ENCODE results near the gene WDHD1. TPM values are rescaled to one million over a fixed set of nuclear protein-coding genes. Genes with fewer than 3 reads are reported as not detected.
"Not testable (repeated sequence)": the region's sequence is repeated elsewhere in the genome, so short reads cannot be mapped to it uniquely, and the experiment has no call there.

The WDHD1 gene
- total and polyA plus RNA-seq, 5 donors from 2014 or later: 1.7 to 4.7 (median 3.1) TPM

DNA sequence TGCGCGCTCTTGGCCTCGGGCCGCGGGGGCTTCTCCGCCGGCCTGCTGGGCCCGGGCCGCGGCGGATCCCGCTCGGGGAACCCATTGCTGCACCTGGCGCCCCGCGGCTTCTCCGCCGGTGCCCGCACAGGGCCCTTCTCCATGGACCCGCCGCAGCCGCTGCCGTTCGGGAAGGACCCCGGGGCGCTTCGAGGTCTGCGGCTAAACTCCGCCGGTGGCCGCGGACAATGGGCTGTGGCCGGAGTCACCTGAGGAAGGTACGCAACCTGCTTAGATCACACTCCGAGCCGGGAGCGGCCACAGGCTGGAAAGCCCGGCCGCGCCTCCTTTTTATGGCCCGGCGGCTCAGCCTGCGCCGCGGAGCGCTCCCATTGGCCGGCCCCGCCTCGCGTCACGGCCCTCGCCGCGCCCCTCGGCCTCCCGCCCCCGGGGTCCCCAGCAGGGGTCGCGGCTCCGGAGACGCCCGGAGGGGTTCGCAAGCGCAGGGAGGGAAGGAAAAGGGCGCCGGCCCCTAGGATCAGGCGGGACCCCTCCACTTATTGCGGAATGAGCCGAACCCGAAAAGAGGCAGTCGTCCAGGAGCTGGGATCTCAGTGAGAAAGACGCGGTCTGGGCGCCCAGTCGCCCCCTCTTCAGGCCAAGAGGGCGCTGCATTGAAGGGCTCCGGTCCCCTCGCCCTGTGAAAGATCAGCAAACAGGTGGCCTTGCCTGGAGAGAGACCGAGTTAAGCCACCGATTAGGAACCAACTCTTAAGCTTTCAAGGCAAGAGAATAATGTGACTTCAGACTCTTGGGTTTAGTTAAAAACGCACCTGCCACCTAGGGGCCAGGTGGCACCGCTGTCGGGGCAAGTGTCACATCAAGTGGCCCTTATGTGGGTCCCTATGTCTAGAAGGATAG is 124.1 kb downstream of the WDHD1 start, which contains the start of gene GCH1:
GCH1 (minus strand) TSS at position 306 of the 900 bp plus-strand sequence; CDS start at position 143, 163 bp downstream.
- Histone ChIP-seq H3K27ac (ENCODE audit: insufficient read depth, low read length, poor library complexity, severe bottlenecking) (peak within 1 kb of the TSS; percentile 92), H3K27me3 (ENCODE audit: control insufficient read depth, insufficient read depth, low read length) (no peaks in the 10 kb centered on the region), H3K9me3 (ENCODE audit: control insufficient read depth in 2 of 2, low read length in 2 of 2) (no peaks in the 10 kb centered on the region), H3K4me1 (ENCODE audit: control insufficient read depth, insufficient read depth, low read length, poor library complexity, severe bottlenecking) (peaks cover 21% of the 10 kb centered on the region), H3K36me3 (ENCODE audit: control insufficient read depth, insufficient read depth, low read length) (no peaks in the 10 kb centered on the region), H3K4me3 (ENCODE audit: low read depth, low read length) (peak within 1 kb of the TSS; percentile 88)
- H3K36me3 Mint-ChIP-seq: no peaks in the 10 kb centered on the region
- H3K27me3 Mint-ChIP-seq: no peaks in the 10 kb centered on the region
- H3K4me3 Mint-ChIP-seq: peak within 1 kb of the TSS; percentile 92 to 98 (median 94)
- no peaks in the 10 kb centered on the region for H3K9me3 Mint-ChIP-seq
- DNase-seq (peak; percentile 76 to 85 (median 77)), ATAC-seq (ENCODE audit: low read depth in 2 of 2) (peak; percentile 76 to 78)
- H3K27ac Mint-ChIP-seq: peak within 1 kb of the TSS; percentile 82 to 92 (median 86)
- H3K4me1 Mint-ChIP-seq: peaks cover 12 to 44% (median 25%) of the 10 kb centered on the region in 4 donors

DNA sequence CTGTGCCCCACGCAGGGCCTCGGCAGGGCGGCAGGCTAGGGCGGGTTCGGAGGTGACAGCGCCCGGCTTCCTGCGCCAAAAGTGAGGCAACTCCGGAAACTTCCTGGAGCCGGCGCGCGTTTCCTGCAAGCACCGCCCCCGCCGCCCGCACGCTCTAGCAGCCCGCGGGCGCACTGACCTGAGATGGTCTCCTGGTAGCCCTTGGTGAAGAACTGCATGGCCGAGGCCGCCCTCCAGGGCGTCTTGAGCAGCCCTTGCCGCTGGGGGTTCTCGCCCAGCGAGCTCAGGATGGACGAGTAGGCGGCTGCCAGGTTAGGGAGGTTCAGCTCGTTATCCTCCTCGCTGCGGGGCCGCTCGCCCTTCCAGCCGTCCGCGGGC is 124.8 kb downstream of the WDHD1 start:
- Mint-ChIP-seq H3K27me3 (no peaks in the 10 kb centered on the region), H3K9me3 (no peaks in the 10 kb centered on the region), H3K4me3 (peak overlapping the region; percentile 92 to 98 (median 93)), H3K27ac (peak overlapping the region; percentile 9 to 92 (median 82)), H3K4me1 (peaks cover 11 to 47% (median 25%) of the 10 kb centered on the region in 4 donors), H3K36me3 (no peaks in the 10 kb centered on the region)
- Histone ChIP-seq H3K27ac (ENCODE audit: insufficient read depth, low read length, poor library complexity, severe bottlenecking) (peak overlapping the region; percentile 92), H3K4me1 (ENCODE audit: control insufficient read depth, insufficient read depth, low read length, poor library complexity, severe bottlenecking) (peaks cover 21% of the 10 kb centered on the region), H3K27me3 (ENCODE audit: control insufficient read depth, insufficient read depth, low read length) (no peaks in the 10 kb centered on the region), H3K9me3 (ENCODE audit: control insufficient read depth in 2 of 2, low read length in 2 of 2) (no peaks in the 10 kb centered on the region), H3K36me3 (ENCODE audit: control insufficient read depth, insufficient read depth, low read length) (no peaks in the 10 kb centered on the region), H3K4me3 (ENCODE audit: low read depth, low read length) (peak overlapping the region; percentile 57)
- peak; percentile 76 to 92 (median 78) for DNase-seq
- peak; percentile 63 to 68 for ATAC-seq (ENCODE audit: low read depth in 2 of 2)

DNA sequence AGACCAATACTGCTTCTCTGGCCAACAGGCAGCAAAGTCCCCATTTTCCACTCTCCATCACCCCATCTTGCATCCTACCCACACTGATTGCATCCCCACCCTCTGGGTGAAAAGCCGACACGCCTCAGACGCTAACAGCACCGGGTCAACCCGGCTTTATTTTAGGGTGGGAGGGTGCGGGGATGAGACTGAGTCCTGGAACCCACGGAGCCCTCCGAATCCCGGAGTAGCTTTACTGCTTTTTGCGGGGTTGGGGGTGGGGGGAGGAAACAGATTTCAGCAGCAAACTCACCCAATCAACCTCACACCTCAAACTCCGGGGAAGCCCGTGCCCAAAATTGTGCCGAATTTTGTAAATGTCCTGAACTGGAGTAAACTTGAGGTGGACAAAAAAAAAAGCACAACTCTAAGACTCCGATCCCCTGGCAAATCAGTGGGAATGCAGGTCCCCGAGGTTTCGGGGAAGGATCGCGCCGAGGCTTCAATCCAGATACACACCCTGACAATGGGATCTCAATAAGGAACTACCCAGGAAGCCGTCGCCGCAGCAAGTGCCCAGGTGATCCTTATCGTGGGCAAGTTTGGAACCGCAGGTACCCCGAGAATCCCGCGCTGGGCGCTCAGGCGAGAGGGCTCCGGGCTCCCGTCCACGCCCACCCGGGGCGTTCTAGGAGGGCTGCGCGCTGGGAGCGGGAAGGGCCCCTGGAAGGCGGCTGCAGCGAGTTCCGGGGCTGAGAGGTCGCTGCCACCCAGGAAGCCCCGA is 125.3 kb downstream of the WDHD1 start:
- Histone ChIP-seq H3K4me1 (ENCODE audit: control insufficient read depth, insufficient read depth, low read length, poor library complexity, severe bottlenecking) (peaks cover 21% of the 10 kb centered on the region), H3K36me3 (ENCODE audit: control insufficient read depth, insufficient read depth, low read length) (no peaks in the 10 kb centered on the region), H3K27me3 (ENCODE audit: control insufficient read depth, insufficient read depth, low read length) (no peaks in the 10 kb centered on the region), H3K4me3 (ENCODE audit: low read depth, low read length) (peak overlapping the region; percentile 88), H3K27ac (ENCODE audit: insufficient read depth, low read length, poor library complexity, severe bottlenecking) (peak overlapping the region; percentile 92), H3K9me3 (ENCODE audit: control insufficient read depth in 2 of 2, low read length in 2 of 2) (no peaks in the 10 kb centered on the region)
- ATAC-seq (ENCODE audit: low read depth in 2 of 2) (no peak), DNase-seq (peak in 2 of 3 donors; percentile 6 to 37)
- no peaks in the 10 kb centered on the region for H3K27me3 Mint-ChIP-seq
- peak overlapping the region; percentile 92 to 98 (median 93) for H3K4me3 Mint-ChIP-seq
- H3K36me3 Mint-ChIP-seq: no peaks in the 10 kb centered on the region
- H3K27ac Mint-ChIP-seq: peak overlapping the region; percentile 73 to 92 (median 82)
- H3K4me1 Mint-ChIP-seq: peaks cover 11 to 44% (median 25%) of the 10 kb centered on the region in 4 donors
- H3K9me3 Mint-ChIP-seq: no peaks in the 10 kb centered on the region

DNA sequence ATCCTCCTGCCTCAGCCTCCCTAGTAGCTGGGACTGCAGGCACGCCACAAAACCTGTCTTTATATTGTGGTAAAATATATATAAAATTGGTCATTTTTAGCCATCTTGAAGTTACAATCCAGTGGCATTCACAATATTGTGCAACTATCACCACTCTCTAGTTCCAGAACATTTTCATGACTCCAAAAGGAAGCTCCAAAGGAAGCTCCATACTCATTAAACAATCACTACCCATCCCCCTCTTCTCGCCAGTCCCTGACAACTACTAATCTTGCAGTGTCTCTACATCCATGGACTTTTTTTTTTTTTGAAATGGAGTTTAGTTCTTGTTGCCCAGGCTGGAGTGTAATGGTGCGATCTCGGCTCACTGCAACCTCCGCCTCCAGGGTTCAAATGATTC is 127.3 kb downstream of the WDHD1 start:
- Mint-ChIP-seq H3K36me3 (no peaks in the 10 kb centered on the region), H3K9me3 (no peaks in the 10 kb centered on the region), H3K27me3 (no peaks in the 10 kb centered on the region), H3K4me1 (peaks cover 23 to 57% (median 39%) of the 10 kb centered on the region in 4 donors), H3K27ac (no peak overlapping the region), H3K4me3 (peak overlapping the region; percentile 41 to 93 (median 92))
- Histone ChIP-seq H3K9me3 (ENCODE audit: control insufficient read depth in 2 of 2, low read length in 2 of 2) (no peaks in the 10 kb centered on the region), H3K4me1 (ENCODE audit: control insufficient read depth, insufficient read depth, low read length, poor library complexity, severe bottlenecking) (peaks cover 21% of the 10 kb centered on the region), H3K27me3 (ENCODE audit: control insufficient read depth, insufficient read depth, low read length) (no peaks in the 10 kb centered on the region), H3K27ac (ENCODE audit: insufficient read depth, low read length, poor library complexity, severe bottlenecking) (no peak overlapping the region), H3K4me3 (ENCODE audit: low read depth, low read length) (no peak overlapping the region), H3K36me3 (ENCODE audit: control insufficient read depth, insufficient read depth, low read length) (peaks cover 3% of the 10 kb centered on the region)
- ATAC-seq (ENCODE audit: low read depth in 2 of 2) (no peak), DNase-seq (no peak)

DNA sequence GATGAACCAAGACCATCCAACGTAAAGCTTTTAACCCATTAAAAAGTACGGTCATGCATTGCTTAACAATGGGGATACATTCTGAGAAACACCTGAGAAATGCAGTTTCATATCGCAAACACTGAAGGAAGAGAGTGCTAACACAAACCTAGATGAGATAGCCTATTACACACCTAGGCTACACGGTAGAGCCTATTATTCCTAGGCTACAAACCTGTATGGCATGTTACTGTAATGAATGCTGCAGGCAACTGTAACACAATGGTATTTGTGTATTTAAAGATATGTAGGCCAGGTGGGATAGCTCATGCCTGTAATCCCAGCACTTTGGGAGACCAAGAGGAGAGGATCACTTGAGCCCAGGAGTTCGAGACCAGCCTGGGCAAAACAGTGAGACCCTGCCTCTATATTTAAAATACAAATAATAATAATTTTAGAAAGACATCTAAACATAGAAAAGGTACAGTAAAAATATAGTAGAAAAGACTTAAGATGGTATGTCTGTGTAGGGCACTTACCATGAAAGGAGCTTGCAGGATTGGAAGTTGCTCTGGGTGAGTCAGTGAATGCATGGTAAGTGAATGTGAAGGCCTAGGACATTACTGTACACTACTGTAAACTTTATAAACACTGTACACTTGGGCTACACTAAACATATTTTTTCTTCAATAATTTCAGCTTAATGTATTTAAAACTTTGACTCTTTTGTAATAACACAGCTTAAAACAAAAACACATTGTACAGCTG is 128.9 kb downstream of the WDHD1 start:
- H3K27me3 Mint-ChIP-seq; H3K4me3 ChIP-seq (ENCODE audit: low read depth, low read length); H3K27me3 ChIP-seq (ENCODE audit: control insufficient read depth, insufficient read depth, low read length); H3K36me3 Mint-ChIP-seq; H3K36me3 ChIP-seq (ENCODE audit: control insufficient read depth, insufficient read depth, low read length); H3K9me3 Mint-ChIP-seq; H3K27ac ChIP-seq (ENCODE audit: insufficient read depth, low read length, poor library complexity, severe bottlenecking); H3K9me3 ChIP-seq (ENCODE audit: control insufficient read depth in 2 of 2, low read length in 2 of 2); DNase-seq; ATAC-seq (ENCODE audit: low read depth in 2 of 2): not testable (repeated sequence)
- H3K4me1 ChIP-seq (ENCODE audit: control insufficient read depth, insufficient read depth, low read length, poor library complexity, severe bottlenecking): peaks cover 21% of the 10 kb centered on the region
- Mint-ChIP-seq H3K4me3 (peak overlapping the region in 2 of 4 donors; percentile 30 to 59), H3K4me1 (peaks cover 31 to 66% (median 48%) of the 10 kb centered on the region in 4 donors), H3K27ac (peak overlapping the region in 1 of 3 donors; percentile 28)

DNA sequence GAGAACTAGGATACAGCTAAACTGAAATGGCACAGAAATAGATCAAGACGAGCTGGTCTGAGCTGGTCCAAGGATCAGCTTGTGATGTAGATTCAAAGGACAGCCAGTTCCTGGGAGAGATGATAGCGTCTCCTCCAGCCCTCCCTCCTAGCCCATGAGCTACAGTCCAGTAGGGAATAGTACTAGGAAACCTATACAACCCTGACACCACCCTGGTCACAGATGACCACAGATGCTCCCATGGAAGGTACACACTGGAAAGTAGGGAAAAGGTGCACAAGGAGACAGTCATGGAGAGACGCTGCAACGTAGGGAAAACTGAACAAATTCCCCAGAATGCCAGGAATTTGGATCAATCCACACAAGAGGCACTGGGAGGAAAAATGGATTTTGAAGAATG is 131.2 kb downstream of the WDHD1 start:
- H3K36me3 Mint-ChIP-seq: no peaks in the 10 kb centered on the region
- no peak for ATAC-seq (ENCODE audit: low read depth in 2 of 2)
- no peak overlapping the region for H3K4me3 ChIP-seq (ENCODE audit: low read depth, low read length)
- H3K4me3 Mint-ChIP-seq: peak overlapping the region in 1 of 4 donors; percentile 38
- peaks cover 29 to 70% (median 53%) of the 10 kb centered on the region in 4 donors for H3K4me1 Mint-ChIP-seq
- H3K27me3 ChIP-seq (ENCODE audit: control insufficient read depth, insufficient read depth, low read length): no peaks in the 10 kb centered on the region
- H3K27ac ChIP-seq (ENCODE audit: insufficient read depth, low read length, poor library complexity, severe bottlenecking): no peak overlapping the region
- DNase-seq: no peak
- no peaks in the 10 kb centered on the region for H3K9me3 ChIP-seq (ENCODE audit: control insufficient read depth in 2 of 2, low read length in 2 of 2)
- H3K4me1 ChIP-seq (ENCODE audit: control insufficient read depth, insufficient read depth, low read length, poor library complexity, severe bottlenecking): peaks cover 12% of the 10 kb centered on the region
- H3K27me3 Mint-ChIP-seq: no peaks in the 10 kb centered on the region
- peaks cover 3% of the 10 kb centered on the region for H3K36me3 ChIP-seq (ENCODE audit: control insufficient read depth, insufficient read depth, low read length)
- H3K9me3 Mint-ChIP-seq: no peaks in the 10 kb centered on the region
- H3K27ac Mint-ChIP-seq: peak overlapping the region in 1 of 3 donors; percentile 65

- Mint-ChIP-seq H3K27ac (peak overlapping the region in 2 of 3 donors; percentile 60 to 65), H3K27me3 (no peaks in the 10 kb centered on the region), H3K36me3 (no peaks in the 10 kb centered on the region), H3K4me3 (peak overlapping the region in 3 of 4 donors; percentile 6 to 58 (median 38)), H3K9me3 (no peaks in the 10 kb centered on the region), H3K4me1 (peaks cover 26 to 66% (median 51%) of the 10 kb centered on the region in 4 donors)
- no peak overlapping the region for H3K27ac ChIP-seq (ENCODE audit: insufficient read depth, low read length, poor library complexity, severe bottlenecking)
- peaks cover 3% of the 10 kb centered on the region for H3K36me3 ChIP-seq (ENCODE audit: control insufficient read depth, insufficient read depth, low read length)
- no peak for ATAC-seq (ENCODE audit: low read depth in 2 of 2)
- no peaks in the 10 kb centered on the region for H3K27me3 ChIP-seq (ENCODE audit: control insufficient read depth, insufficient read depth, low read length)
- H3K4me1 ChIP-seq (ENCODE audit: control insufficient read depth, insufficient read depth, low read length, poor library complexity, severe bottlenecking): peaks cover 8% of the 10 kb centered on the region
- no peak for DNase-seq
- H3K9me3 ChIP-seq (ENCODE audit: control insufficient read depth in 2 of 2, low read length in 2 of 2): no peaks in the 10 kb centered on the region
- peak overlapping the region; percentile 13 for H3K4me3 ChIP-seq (ENCODE audit: low read depth, low read length)
Measured at GRCh38 chr14:54894995-54895394, 131.9 kb downstream of the WDHD1 start.

Measured in CD4-positive, CD25-positive, alpha-beta regulatory T cell (primary cell).